H1 (cell line): ENCODE measurements around the gene ZNF670. TPM values are rescaled to one million over a fixed set of nuclear protein-coding genes. Genes with fewer than 3 reads are reported as not detected.
A peak's percentile ranks its signal among the peaks of the same experiment; 100 is the strongest.

ENCODE experiments used
- CTCF ChIA-PET: fragments of 300-600 bp; sonication (Branson Sonifier 250); formaldehyde crosslinking; loops from one replicate; lab custom pipeline; 2021; ENCODE audit not compliant: partially characterized antibody; lab: Charles Lee
- POLR2A ChIA-PET: fragments of 300-600 bp; sonication (Branson Sonifier 250); formaldehyde crosslinking; loops from one replicate; lab custom pipeline; 2021; ENCODE audit warnings: inconsistent platforms; ENCODE audit not compliant: partially characterized antibody; lab: Charles Lee
- DNase-seq, 2 experiments: peaks; one replicate each; pipeline versions ENCODE4 v3.0.0 to v3.0.0-alpha.2; 2010 to 2022; ENCODE audit warnings: low spot score in 2 of 2, low read depth in 1 of 2, mixed read lengths in 1 of 2
- FAIRE-seq: peaks from 2 replicates; lab custom pipeline; 2011; peaks lifted over from hg19 to GRCh38; lab: Jason Lieb, UNC
- H2AFZ ChIP-seq: 2 replicates; pipeline ENCODE4 v1.8.1; 2012; ENCODE audit warnings: low read length, inconsistent platforms
- H2AK5ac ChIP-seq: 2 replicates; pipeline ENCODE4 v1.6.1; 2013; ENCODE audit warnings: low read depth, low read length
- H2BK120ac ChIP-seq: replicated peaks from 2 replicates; pipeline ENCODE3; 2013; ENCODE audit warnings: low read depth, low read length, inconsistent platforms
- H2BK12ac ChIP-seq: 2 replicates; pipeline ENCODE4 v1.6.1; 2013; ENCODE audit warnings: low read depth, low read length
- H2BK15ac ChIP-seq: 2 replicates; pipeline ENCODE4 v1.6.1; 2013; ENCODE audit warnings: low read length
- H2BK20ac ChIP-seq: 2 replicates; pipeline ENCODE4 v1.6.1; 2013; ENCODE audit warnings: low read length
- H2BK5ac ChIP-seq: 2 replicates; pipeline ENCODE4 v1.6.1; 2013; ENCODE audit warnings: low read depth, low read length
- H3K14ac ChIP-seq: 2 replicates; pipeline ENCODE4 v1.6.1; 2013; ENCODE audit warnings: inconsistent platforms; ENCODE audit not compliant: insufficient read length
- H3K18ac ChIP-seq: 2 replicates; pipeline ENCODE4 v1.6.1; 2013; ENCODE audit warnings: low read length; ENCODE audit errors: extremely low read depth
- H3K23ac ChIP-seq: 2 replicates; pipeline ENCODE4 v1.6.1; 2013; ENCODE audit warnings: inconsistent platforms; ENCODE audit not compliant: insufficient read length
- H3K23me2 ChIP-seq: 2 replicates; pipeline ENCODE4 v1.6.1; 2013; ENCODE audit warnings: low read depth, low read length
- H3K27ac ChIP-seq: 2 replicates; pipeline ENCODE4 v1.6.1; 2011; ENCODE audit warnings: low read depth, low read length, inconsistent platforms
- H3K27me3 ChIP-seq, 4 experiments: replicated peaks in 1 of 4; 1 replicate in 1 of 4; 2 replicates in 3 of 4; pipeline versions ENCODE4 v1.6.1 to v1.8.1; 2011 to 2013; ENCODE audit warnings: low read length in 3 of 4, mild to moderate bottlenecking in 3 of 4, inconsistent platforms in 2 of 4, mixed read lengths in 2 of 4, moderate library complexity in 1 of 4; ENCODE audit not compliant: control insufficient read depth in 3 of 4, insufficient read depth in 3 of 4; ENCODE audit errors: extremely low read depth in 1 of 4
- H3K36me3 ChIP-seq, 4 experiments: 2 replicates each; pipeline versions ENCODE4 v1.6.1 to v1.8.1; 2011 to 2013; ENCODE audit warnings: mild to moderate bottlenecking in 4 of 4, low read length in 3 of 4, moderate library complexity in 2 of 4, control low read depth in 1 of 4, inconsistent platforms in 1 of 4; ENCODE audit not compliant: insufficient read depth in 4 of 4, control insufficient read depth in 2 of 4
- H3K4ac ChIP-seq: replicated peaks from 2 replicates; pipeline ENCODE3; 2013; ENCODE audit warnings: low read length, low read depth, mixed read lengths, inconsistent platforms; ENCODE audit not compliant: insufficient read length
- H3K4me1 ChIP-seq, 4 experiments: replicated peaks in 1 of 4; 1 replicate in 1 of 4; 2 replicates in 3 of 4; pipeline versions ENCODE4 v1.6.1 to v1.8.1; 2011 to 2013; ENCODE audit warnings: low read length in 3 of 4, inconsistent platforms in 2 of 4, mixed read lengths in 1 of 4; ENCODE audit not compliant: insufficient read depth in 4 of 4, control insufficient read depth in 3 of 4
- H3K4me2 ChIP-seq, 2 experiments: 2 replicates each; pipeline versions ENCODE4 v1.6.1 to v1.8.1; 2011 to 2013; ENCODE audit warnings: low read depth in 2 of 2, low read length in 2 of 2, control low read depth in 1 of 2, inconsistent platforms in 1 of 2, mild to moderate bottlenecking in 1 of 2; ENCODE audit not compliant: insufficient read depth in 1 of 2
- H3K4me3 ChIP-seq, 4 experiments: fragments of 200-600, 300-600 bp in 1 of 4; sonication (generic), shearing (Covaris generic), sonication (Bioruptor Twin) in 1 of 4; 2 replicates each; pipeline versions ENCODE4 v1.5.1 to v1.8.1; 2011 to 2016; ENCODE audit warnings: low read length in 4 of 4, low read depth in 3 of 4, control low read depth in 2 of 4, inconsistent platforms in 2 of 4, mild to moderate bottlenecking in 2 of 4, mixed read lengths in 1 of 4, moderate library complexity in 1 of 4; ENCODE audit not compliant: insufficient read depth in 2 of 4; ENCODE audit errors: extremely low read depth in 1 of 4
- H3K56ac ChIP-seq: replicated peaks from 2 replicates; pipeline ENCODE3; 2013; ENCODE audit warnings: low read depth, mild to moderate bottlenecking, mixed read lengths, low read length, inconsistent platforms; ENCODE audit not compliant: insufficient read length
- H3K79me1 ChIP-seq: 2 replicates; pipeline ENCODE4 v1.6.1; 2013; ENCODE audit warnings: low read depth, low read length, control low read depth
- H3K79me2 ChIP-seq, 2 experiments: 2 replicates each; pipeline versions ENCODE4 v1.6.1 to v1.8.1; 2012 to 2013; ENCODE audit warnings: low read length in 2 of 2, mild to moderate bottlenecking in 2 of 2, inconsistent platforms in 1 of 2; ENCODE audit not compliant: insufficient read depth in 2 of 2, control insufficient read depth in 1 of 2
- H3K9ac ChIP-seq, 4 experiments: replicated peaks in 1 of 4; 1 replicate in 1 of 4; 2 replicates in 3 of 4; pipeline versions ENCODE4 v1.6.1 to v1.8.1; 2011 to 2013; ENCODE audit warnings: low read depth in 3 of 4, low read length in 3 of 4, control low read depth in 2 of 4, mild to moderate bottlenecking in 2 of 4, moderate library complexity in 2 of 4, inconsistent platforms in 1 of 4; ENCODE audit errors: extremely low read depth in 1 of 4
- H3K9me3 ChIP-seq, 2 experiments: 2 replicates each; pipeline versions ENCODE4 v1.6.1 to v1.8.1; 2012 to 2013; ENCODE audit warnings: mild to moderate bottlenecking in 2 of 2, moderate library complexity in 2 of 2, control low read depth in 1 of 2, inconsistent platforms in 1 of 2, low read depth in 1 of 2, low read length in 1 of 2, mixed read lengths in 1 of 2; ENCODE audit not compliant: insufficient read depth in 2 of 2
- H4K20me1 ChIP-seq, 2 experiments: replicated peaks in 1 of 2; 2 replicates each; pipeline versions ENCODE3 to v1.8.1; 2011 to 2013; ENCODE audit warnings: inconsistent platforms in 2 of 2, low read length in 2 of 2, mild to moderate bottlenecking in 1 of 2; ENCODE audit not compliant: insufficient read depth in 2 of 2, control insufficient read depth in 1 of 2
- H4K5ac ChIP-seq: 2 replicates; pipeline ENCODE4 v1.6.1; 2013; ENCODE audit warnings: low read length, low read depth, mixed read lengths, inconsistent platforms; ENCODE audit not compliant: insufficient read length
- H4K8ac ChIP-seq: 2 replicates; pipeline ENCODE4 v1.8.0; 2013; ENCODE audit warnings: mild to moderate bottlenecking, moderate library complexity, low read length, inconsistent platforms; ENCODE audit not compliant: insufficient read depth; ENCODE audit errors: extremely low read depth
- H4K91ac ChIP-seq: replicated peaks from 2 replicates; pipeline ENCODE3; 2013; ENCODE audit warnings: low read length, mixed read lengths, inconsistent platforms; ENCODE audit not compliant: insufficient read length
- EZH2 ChIP-seq: fragments of 200-600 bp; sonication (generic); IDR thresholded peaks from 2 replicates; pipeline ENCODE4 v1.7.1; 2012; ENCODE audit warnings: low read depth, mild to moderate bottlenecking, moderate library complexity, low read length, inconsistent platforms; ENCODE audit not compliant: severe bottlenecking
- NANOG ChIP-seq: IDR thresholded peaks from 2 replicates; pipeline ENCODE4 v1.6.1; 2011; ENCODE audit warnings: low read length, low read depth, mild to moderate bottlenecking, inconsistent platforms; ENCODE audit not compliant: insufficient read depth, poor library complexity, severe bottlenecking
- TEAD4 ChIP-seq: IDR thresholded peaks from 2 replicates; pipeline ENCODE4 v1.6.1; 2012; ENCODE audit warnings: low read depth, low read length, inconsistent platforms, mixed read lengths
- WGBS, 2 experiments: shearing (Covaris generic) in 1 of 2; methylation state at CpG; one replicate each; pipeline versions ENCODE4 v1.1.6 to v1.1.7; 2013 to 2015; ENCODE audit warnings: low lambda C conversion rate in 2 of 2, mixed read lengths in 2 of 2, inconsistent platforms in 1 of 2, low coverage in 1 of 2, missing lambda C conversion rate in 1 of 2; ENCODE audit not compliant: insufficient replicate concordance in 2 of 2, insufficient coverage in 1 of 2, insufficient read length in 1 of 2; ENCODE audit errors: extremely low coverage in 1 of 2, missing lambda C conversion rate in 1 of 2; 5-methylcytosine and 5-hydroxymethylcytosine counted together
- polyA plus RNA-seq, 7 experiments: library from polyadenylated mRNA; depleted of rRNA in 3 of 7; stranded (reverse) in 5 of 7; unstranded in 2 of 7; fragments of >200 nt in 5 of 7; fragments of 200-250 nt in 2 of 7; gene quantifications; 1 replicate in 5 of 7; 2 replicates in 1 of 7; 4 replicates in 1 of 7; pipeline versions ENCODE4 v1.2.1 to v1.2.3, GENCODE V29; 2011 to 2013; ENCODE audit warnings: missing spikeins in 2 of 7, mixed read lengths in 2 of 7
- total RNA-seq: library from RNA; stranded (reverse); fragmentation: NEBNext Ultra II Directional; extraction: Animal tissue kit (Norgen Biotek cat#: 25700); gene quantifications from 2 replicates; pipeline ENCODE4 v1.2.1, GENCODE V29; 2021

ZNF670 gene
- total and polyA plus RNA-seq, 2 of the 8 experiments (the other 6 are each of a cell fraction or from before 2014, with no cell fraction given), result 2.8 to 15.4 TPM

DNA sequence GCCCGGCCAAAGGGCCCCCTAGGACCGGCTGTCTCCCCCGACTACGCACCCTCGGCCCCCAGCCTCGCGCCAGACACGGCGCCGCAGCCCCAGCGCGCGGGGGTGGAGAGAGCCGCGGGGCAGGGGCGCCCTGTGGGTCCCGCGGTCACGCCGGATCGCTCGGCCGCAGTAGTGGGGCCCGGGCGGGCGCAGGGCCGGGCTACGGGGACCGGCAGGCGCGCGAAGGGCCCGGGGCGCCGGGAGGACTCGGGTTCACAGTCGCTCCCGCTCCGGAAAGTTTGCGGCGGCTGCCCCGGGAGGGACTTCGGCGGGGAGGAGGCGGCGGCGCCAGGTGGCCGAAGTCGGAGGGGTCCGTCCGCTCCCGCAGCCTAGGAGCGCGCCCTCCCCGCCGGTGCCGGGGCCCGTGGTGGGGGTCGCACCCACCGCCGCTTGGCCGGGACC lies 32.7 kb upstream of the ZNF670 start:
- Histone ChIP-seq H2BK12ac (no peak overlapping the region), H2BK120ac (no peak overlapping the region), H4K8ac (peak overlapping the region; percentile 46), H3K27ac (no peak overlapping the region), H3K79me2 (no peaks in the 10 kb centered on the region), H3K56ac (no peak overlapping the region), H3K23ac (no peak overlapping the region), H2AFZ (no peak overlapping the region; the same call in 1 of the 2 replicates), H2BK15ac (no peak overlapping the region), H2BK5ac (no peak overlapping the region), H3K4me3 (peak overlapping the region; percentile 40 to 73 (median 56)), H4K5ac (no peak overlapping the region), H3K4ac (no peak overlapping the region), H3K9ac (peak overlapping the region in 1 of 4 experiments; percentile 64; a peak in 2 of 7 replicates), H3K23me2 (peaks cover 16% of the 10 kb centered on the region; the same call in 1 of the 2 replicates), H3K4me1 (peaks cover 0 to 4% (median 3%) of the 10 kb centered on the region in 4 experiments; a peak in 6 of 7 replicates), H3K14ac (no peak overlapping the region), H2BK20ac (no peak overlapping the region), H3K36me3 (no peaks in the 10 kb centered on the region), H3K9me3 (no peaks in the 10 kb centered on the region), H2AK5ac (no peak overlapping the region), H4K91ac (no peak overlapping the region), H4K20me1 (peaks cover 0 to 3% of the 10 kb centered on the region in 2 experiments), H3K4me2 (peak overlapping the region; percentile 47 to 94), H3K79me1 (no peaks in the 10 kb centered on the region), H3K18ac (no peak overlapping the region), H3K27me3 (peaks cover 2 to 32% (median 15%) of the 10 kb centered on the region in 4 experiments)
- FAIRE-seq (no peak), DNase-seq (peak in 1 of 2 experiments; percentile 66)
- CTCF ChIA-PET, result interaction anchor here (1.3 kb wide), 1 partner anchor 8 kb away, joined by 5 read pairs; no protein-coding TSS in a partner anchor
- POLR2A ChIA-PET, result interaction anchor here (1.1 to 1.5 kb wide), 2 partner anchors 45 to 180 kb away, joined by 3 to 4 read pairs; no protein-coding TSS in a partner anchor
- 3% methylated on average over 19 of the region's 62 CpGs; no CpG with 5 or more reads in 1 of the 2 experiments for WGBS, 2 experiments
- TF ChIP-seq TEAD4 (no peak), NANOG (no peak), EZH2 (peak; percentile 51)
